ENCODE measurements around the gene PSMD7.

DNA sequence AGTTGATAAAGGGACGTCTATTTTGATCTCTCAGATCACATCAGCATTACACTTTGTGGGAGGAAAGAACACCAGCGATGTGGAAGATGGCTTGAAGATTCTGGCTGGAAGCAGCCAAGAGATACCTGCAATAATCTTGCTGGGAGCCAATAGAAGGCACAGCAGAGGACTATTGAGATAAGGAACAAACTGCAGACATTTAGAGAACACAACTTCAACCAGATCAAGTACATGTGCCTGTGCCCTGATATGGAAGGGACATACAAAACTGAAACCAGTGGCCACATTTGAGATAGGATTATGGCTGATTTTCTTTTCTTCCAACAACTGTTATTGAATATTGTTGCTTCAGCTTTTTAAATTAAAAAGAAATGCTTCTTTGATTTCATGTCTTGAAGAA lies 18.6 kb upstream of the PSMD7 start:
- no peak for TF ChIP-seq ZFX (IDR thresholded peaks at IDR 0.05)
- TF ChIP-seq, protein P1, sequence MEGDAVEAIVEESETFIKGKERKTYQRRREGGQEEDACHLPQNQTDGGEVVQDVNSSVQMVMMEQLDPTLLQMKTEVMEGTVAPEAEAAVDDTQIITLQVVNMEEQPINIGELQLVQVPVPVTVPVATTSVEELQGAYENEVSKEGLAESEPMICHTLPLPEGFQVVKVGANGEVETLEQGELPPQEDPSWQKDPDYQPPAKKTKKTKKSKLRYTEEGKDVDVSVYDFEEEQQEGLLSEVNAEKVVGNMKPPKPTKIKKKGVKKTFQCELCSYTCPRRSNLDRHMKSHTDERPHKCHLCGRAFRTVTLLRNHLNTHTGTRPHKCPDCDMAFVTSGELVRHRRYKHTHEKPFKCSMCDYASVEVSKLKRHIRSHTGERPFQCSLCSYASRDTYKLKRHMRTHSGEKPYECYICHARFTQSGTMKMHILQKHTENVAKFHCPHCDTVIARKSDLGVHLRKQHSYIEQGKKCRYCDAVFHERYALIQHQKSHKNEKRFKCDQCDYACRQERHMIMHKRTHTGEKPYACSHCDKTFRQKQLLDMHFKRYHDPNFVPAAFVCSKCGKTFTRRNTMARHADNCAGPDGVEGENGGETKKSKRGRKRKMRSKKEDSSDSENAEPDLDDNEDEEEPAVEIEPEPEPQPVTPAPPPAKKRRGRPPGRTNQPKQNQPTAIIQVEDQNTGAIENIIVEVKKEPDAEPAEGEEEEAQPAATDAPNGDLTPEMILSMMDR (conservative IDR thresholded peaks at IDR 0.05), result no peak
